ENCODE data around the gene DPF3. TPM values are rescaled to one million over a fixed set of nuclear protein-coding genes. Genes with fewer than 3 reads are reported as not detected.

The DPF3 gene
- 2.0 TPM for total RNA-seq
- under 1 TPM in 3 of 4 donors, not detected in 1; 0.11 to 0.81 (median 0.16) TPM for polyA plus RNA-seq

- Mint-ChIP-seq H3K36me3 (no peaks in the 10 kb centered on the region), H3K27ac (peak within 1 kb of the TSS in 2 of 3 donors; percentile 88 to 89), H3K4me1 (peaks cover 7 to 33% (median 21%) of the 10 kb centered on the region in 4 donors), H3K4me3 (peak within 1 kb of the TSS; percentile 96 to 100 (median 96)), H3K27me3 (peaks cover 47% of the 10 kb centered on the region), H3K9me3 (no peaks in the 10 kb centered on the region)
- Histone ChIP-seq H3K4me3 (ENCODE audit: low read depth, low read length) (peak within 1 kb of the TSS; percentile 80), H3K27me3 (ENCODE audit: control insufficient read depth, insufficient read depth, low read length) (peaks cover 42% of the 10 kb centered on the region), H3K9me3 (ENCODE audit: control insufficient read depth in 2 of 2, low read length in 2 of 2) (no peaks in the 10 kb centered on the region), H3K4me1 (ENCODE audit: control insufficient read depth, insufficient read depth, low read length, poor library complexity, severe bottlenecking) (peaks cover 30% of the 10 kb centered on the region), H3K27ac (ENCODE audit: insufficient read depth, low read length, poor library complexity, severe bottlenecking) (no peak within 1 kb of the TSS), H3K36me3 (ENCODE audit: control insufficient read depth, insufficient read depth, low read length) (no peaks in the 10 kb centered on the region)
- ATAC-seq (ENCODE audit: low read depth in 2 of 2), result peak; percentile 98 to 99
- DNase-seq, result peak; percentile 89 to 95 (median 89)
Measured at GRCh38 chr14:72893636-72894322, at the start of gene DPF3. Gene DPF3, minus strand, starts transcription at chr14:72894101. Its CDS starts 13 bp downstream, at chr14:72894088.

- no peak for ATAC-seq (ENCODE audit: low read depth in 2 of 2)
- Histone ChIP-seq H3K9me3 (ENCODE audit: control insufficient read depth in 2 of 2, low read length in 2 of 2) (no peaks in the 10 kb centered on the region), H3K36me3 (ENCODE audit: control insufficient read depth, insufficient read depth, low read length) (peaks cover 66% of the 10 kb centered on the region), H3K27ac (ENCODE audit: insufficient read depth, low read length, poor library complexity, severe bottlenecking) (no peak overlapping the region), H3K27me3 (ENCODE audit: control insufficient read depth, insufficient read depth, low read length) (no peaks in the 10 kb centered on the region), H3K4me3 (ENCODE audit: low read depth, low read length) (no peak overlapping the region), H3K4me1 (ENCODE audit: control insufficient read depth, insufficient read depth, low read length, poor library complexity, severe bottlenecking) (no peaks in the 10 kb centered on the region)
- Mint-ChIP-seq H3K27me3 (no peaks in the 10 kb centered on the region), H3K9me3 (no peaks in the 10 kb centered on the region), H3K4me3 (no peak overlapping the region), H3K27ac (no peak overlapping the region), H3K4me1 (peaks cover 0 to 6% (median under 1%) of the 10 kb centered on the region in 4 donors), H3K36me3 (peaks cover 52% of the 10 kb centered on the region)
- DNase-seq, result no peak
Measured at GRCh38 chr14:72942934-72943333, 49.0 kb upstream of the DPF3 start.

- no peaks in the 10 kb centered on the region for H3K27me3 ChIP-seq (ENCODE audit: control insufficient read depth, insufficient read depth, low read length)
Measured at GRCh38 chr14:72941286-72941985, 47.5 kb upstream of the DPF3 start.

GRCh38 chr14:72939630-72940029 is 45.7 kb upstream of the DPF3 start:
- no peak overlapping the region for H3K4me3 Mint-ChIP-seq
- H3K4me3 ChIP-seq (ENCODE audit: low read depth, low read length), result no peak overlapping the region
- peaks cover 8 to 19% (median 14%) of the 10 kb centered on the region in 4 donors for H3K4me1 Mint-ChIP-seq
- DNase-seq (no peak), ATAC-seq (ENCODE audit: low read depth in 2 of 2) (no peak)
- no peaks in the 10 kb centered on the region for H3K27me3 Mint-ChIP-seq
- H3K27ac ChIP-seq (ENCODE audit: insufficient read depth, low read length, poor library complexity, severe bottlenecking), result no peak overlapping the region
- H3K27me3 ChIP-seq (ENCODE audit: control insufficient read depth, insufficient read depth, low read length), result no peaks in the 10 kb centered on the region
- H3K36me3 ChIP-seq (ENCODE audit: control insufficient read depth, insufficient read depth, low read length), result peaks cover 54% of the 10 kb centered on the region
- H3K9me3 Mint-ChIP-seq, result no peaks in the 10 kb centered on the region
- no peak overlapping the region for H3K27ac Mint-ChIP-seq
- H3K9me3 ChIP-seq (ENCODE audit: control insufficient read depth in 2 of 2, low read length in 2 of 2), result no peaks in the 10 kb centered on the region
- H3K4me1 ChIP-seq (ENCODE audit: control insufficient read depth, insufficient read depth, low read length, poor library complexity, severe bottlenecking), result no peaks in the 10 kb centered on the region
- H3K36me3 Mint-ChIP-seq, result peaks cover 46% of the 10 kb centered on the region

More at GRCh38 chr14:72941286-72941985, 47.5 kb upstream of the DPF3 start:
- H3K4me1 ChIP-seq (ENCODE audit: control insufficient read depth, insufficient read depth, low read length, poor library complexity, severe bottlenecking), result no peaks in the 10 kb centered on the region
- ATAC-seq (ENCODE audit: low read depth in 2 of 2) (no peak), DNase-seq (no peak)
- H3K9me3 Mint-ChIP-seq, result no peaks in the 10 kb centered on the region
- H3K36me3 ChIP-seq (ENCODE audit: control insufficient read depth, insufficient read depth, low read length), result peaks cover 61% of the 10 kb centered on the region
- no peak overlapping the region for H3K4me3 Mint-ChIP-seq
- H3K36me3 Mint-ChIP-seq, result peaks cover 50% of the 10 kb centered on the region
- no peak overlapping the region for H3K27ac Mint-ChIP-seq
- H3K4me3 ChIP-seq (ENCODE audit: low read depth, low read length), result no peak overlapping the region
- H3K27ac ChIP-seq (ENCODE audit: insufficient read depth, low read length, poor library complexity, severe bottlenecking), result no peak overlapping the region
- H3K4me1 Mint-ChIP-seq, result peaks cover 8 to 19% (median 13%) of the 10 kb centered on the region in 4 donors
- no peaks in the 10 kb centered on the region for H3K9me3 ChIP-seq (ENCODE audit: control insufficient read depth in 2 of 2, low read length in 2 of 2)
- H3K27me3 Mint-ChIP-seq, result no peaks in the 10 kb centered on the region

GRCh38 chr14:72932893-72933292 is 39.0 kb upstream of the DPF3 start:
- H3K9me3 ChIP-seq (ENCODE audit: control insufficient read depth in 2 of 2, low read length in 2 of 2), result no peaks in the 10 kb centered on the region
- H3K4me3 ChIP-seq (ENCODE audit: low read depth, low read length), result no peak overlapping the region
- Mint-ChIP-seq H3K27me3 (no peaks in the 10 kb centered on the region), H3K4me1 (peaks cover 17 to 34% (median 24%) of the 10 kb centered on the region in 4 donors), H3K27ac (peak overlapping the region in 1 of 3 donors; percentile 12), H3K36me3 (peaks cover 13% of the 10 kb centered on the region), H3K9me3 (no peaks in the 10 kb centered on the region), H3K4me3 (no peak overlapping the region)
- H3K36me3 ChIP-seq (ENCODE audit: control insufficient read depth, insufficient read depth, low read length), result peaks cover 3% of the 10 kb centered on the region
- no peak overlapping the region for H3K27ac ChIP-seq (ENCODE audit: insufficient read depth, low read length, poor library complexity, severe bottlenecking)
- H3K4me1 ChIP-seq (ENCODE audit: control insufficient read depth, insufficient read depth, low read length, poor library complexity, severe bottlenecking), result peaks cover under 1% of the 10 kb centered on the region
- DNase-seq (no peak), ATAC-seq (ENCODE audit: low read depth in 2 of 2) (no peak)
- no peaks in the 10 kb centered on the region for H3K27me3 ChIP-seq (ENCODE audit: control insufficient read depth, insufficient read depth, low read length)

GRCh38 chr14:72929316-72930080 is 35.6 kb upstream of the DPF3 start:
- no peak overlapping the region for H3K4me3 ChIP-seq (ENCODE audit: low read depth, low read length)
- no peaks in the 10 kb centered on the region for H3K9me3 ChIP-seq (ENCODE audit: control insufficient read depth in 2 of 2, low read length in 2 of 2)
- Mint-ChIP-seq H3K36me3 (peaks cover 7% of the 10 kb centered on the region), H3K27me3 (peaks cover 7% of the 10 kb centered on the region), H3K4me3 (no peak overlapping the region), H3K4me1 (peaks cover 9 to 39% (median 17%) of the 10 kb centered on the region in 4 donors), H3K9me3 (no peaks in the 10 kb centered on the region), H3K27ac (no peak overlapping the region)
- no peak for ATAC-seq (ENCODE audit: low read depth in 2 of 2)
- H3K27me3 ChIP-seq (ENCODE audit: control insufficient read depth, insufficient read depth, low read length), result no peaks in the 10 kb centered on the region
- H3K36me3 ChIP-seq (ENCODE audit: control insufficient read depth, insufficient read depth, low read length), result no peaks in the 10 kb centered on the region
- H3K4me1 ChIP-seq (ENCODE audit: control insufficient read depth, insufficient read depth, low read length, poor library complexity, severe bottlenecking), result peaks cover 20% of the 10 kb centered on the region
- no peak overlapping the region for H3K27ac ChIP-seq (ENCODE audit: insufficient read depth, low read length, poor library complexity, severe bottlenecking)
- no peak for DNase-seq

GRCh38 chr14:72928872-72929271 is 35.0 kb upstream of the DPF3 start:
- peaks cover 20% of the 10 kb centered on the region for H3K4me1 ChIP-seq (ENCODE audit: control insufficient read depth, insufficient read depth, low read length, poor library complexity, severe bottlenecking)
- H3K27me3 ChIP-seq (ENCODE audit: control insufficient read depth, insufficient read depth, low read length), result no peaks in the 10 kb centered on the region
- H3K36me3 ChIP-seq (ENCODE audit: control insufficient read depth, insufficient read depth, low read length), result no peaks in the 10 kb centered on the region
- Mint-ChIP-seq H3K4me1 (peaks cover 9 to 39% (median 16%) of the 10 kb centered on the region in 4 donors), H3K27ac (no peak overlapping the region), H3K27me3 (peaks cover 7% of the 10 kb centered on the region), H3K4me3 (no peak overlapping the region), H3K36me3 (peaks cover 7% of the 10 kb centered on the region), H3K9me3 (no peaks in the 10 kb centered on the region)
- DNase-seq (no peak), ATAC-seq (ENCODE audit: low read depth in 2 of 2) (no peak)
- no peak overlapping the region for H3K4me3 ChIP-seq (ENCODE audit: low read depth, low read length)
- no peak overlapping the region for H3K27ac ChIP-seq (ENCODE audit: insufficient read depth, low read length, poor library complexity, severe bottlenecking)
- no peaks in the 10 kb centered on the region for H3K9me3 ChIP-seq (ENCODE audit: control insufficient read depth in 2 of 2, low read length in 2 of 2)

All from CD4-positive, CD25-positive, alpha-beta regulatory T cell (primary cell).